Occipital lobe (tissue), 2 donors: ENCODE data around the gene SLC24A2. TPM values are rescaled to one million over a fixed set of nuclear protein-coding genes. Genes with fewer than 3 reads are reported as not detected.

Source experiments
- DNase-seq: peaks from one replicate; lab custom pipeline; 2025; lab: John Stamatoyannopoulos, UW
- total RNA-seq: library from RNA; depleted of rRNA; stranded (reverse); fragments of >200 nt; gene quantifications from one replicate; pipeline ENCODE4 v1.2.3, GENCODE V29; 2014

Gene SLC24A2
- total RNA-seq, 1 donor from 2014 or later = 10.8 TPM

GRCh38 chr9:19759066-19759465 is 29.8 kb downstream of the SLC24A2 start:
- no peak for DNase-seq

DNA sequence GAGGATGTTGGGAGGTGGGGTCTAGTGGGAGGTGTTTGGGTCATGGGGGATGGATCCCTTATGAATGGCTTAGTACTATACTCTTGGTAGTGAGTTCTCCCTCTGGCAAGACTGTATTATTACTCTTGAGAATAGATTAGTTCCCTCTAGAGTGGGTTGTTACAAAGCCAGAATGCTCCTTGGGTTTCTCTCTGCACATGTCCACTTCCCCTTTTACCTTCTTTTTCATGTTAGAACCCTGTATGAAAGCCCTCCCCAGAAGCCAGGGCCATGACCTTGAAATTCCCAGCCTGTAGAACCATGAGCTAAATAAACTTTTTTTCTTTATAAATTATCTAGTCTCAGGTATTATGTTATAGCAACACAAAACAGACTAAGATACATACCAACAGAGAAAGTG is 31.1 kb downstream of the SLC24A2 start:
- no peak for DNase-seq

DNA sequence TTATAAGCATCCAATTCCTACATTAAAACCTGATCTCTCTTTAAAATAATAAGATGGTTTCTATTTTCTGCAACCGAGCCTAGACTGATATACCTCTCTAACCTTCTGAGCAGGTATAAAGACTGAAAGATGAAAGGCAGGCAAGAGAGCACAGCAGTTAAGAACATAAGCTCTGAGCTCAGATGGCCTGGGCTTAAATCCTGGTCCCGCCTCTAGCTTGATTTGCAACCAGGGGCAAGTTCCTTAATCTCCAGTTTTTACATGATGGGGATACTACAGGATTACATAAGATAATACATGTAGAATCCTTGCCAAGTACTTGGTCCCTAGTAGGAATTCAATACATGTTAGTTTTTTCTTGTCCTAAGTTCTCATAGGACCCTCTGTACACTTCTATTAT is 33.9 kb downstream of the SLC24A2 start:
- no peak for DNase-seq

DNA sequence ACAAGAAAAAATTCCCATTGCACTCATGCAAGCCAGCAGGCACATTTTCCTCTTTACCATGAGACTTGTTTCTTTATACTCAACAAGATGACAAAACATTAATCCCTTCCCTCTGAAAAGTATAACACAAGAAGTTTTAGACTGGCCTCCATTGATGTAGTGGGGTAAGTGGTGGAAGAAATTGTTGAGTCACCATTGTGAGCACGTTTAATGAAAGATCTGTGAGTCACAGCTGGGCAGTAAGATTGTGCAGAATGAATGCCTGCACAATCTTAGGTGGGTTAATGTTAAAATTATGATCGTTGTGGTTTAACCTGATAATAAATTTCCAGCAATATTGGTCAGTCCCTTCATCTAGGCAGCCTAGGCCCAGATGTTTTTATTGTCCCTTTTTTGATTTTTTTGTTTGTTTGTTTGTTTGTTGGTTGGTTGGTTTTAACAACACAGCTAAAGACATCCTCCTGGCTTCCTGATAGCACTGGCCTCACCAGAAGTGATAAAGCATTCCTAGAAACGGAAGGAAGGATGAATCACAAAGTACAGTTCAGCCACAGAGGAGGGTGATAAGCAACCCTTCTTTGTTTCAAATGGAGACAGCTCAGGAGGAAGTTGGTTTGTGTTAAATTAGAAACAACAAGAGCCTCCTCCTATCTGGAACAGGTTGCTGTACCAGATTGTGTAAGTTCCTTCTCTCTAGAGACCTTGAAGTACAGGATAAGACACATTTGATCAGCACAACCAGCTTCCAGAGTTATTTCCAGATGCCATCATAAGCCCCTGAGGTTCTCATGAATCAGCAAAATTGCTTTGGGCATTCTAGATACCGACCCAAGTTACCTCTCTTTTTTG is 40.3 kb downstream of the SLC24A2 start:
- no peak for DNase-seq

GRCh38 chr9:19746223-19746622 is 42.6 kb downstream of the SLC24A2 start:
- DNase-seq = no peak

DNA sequence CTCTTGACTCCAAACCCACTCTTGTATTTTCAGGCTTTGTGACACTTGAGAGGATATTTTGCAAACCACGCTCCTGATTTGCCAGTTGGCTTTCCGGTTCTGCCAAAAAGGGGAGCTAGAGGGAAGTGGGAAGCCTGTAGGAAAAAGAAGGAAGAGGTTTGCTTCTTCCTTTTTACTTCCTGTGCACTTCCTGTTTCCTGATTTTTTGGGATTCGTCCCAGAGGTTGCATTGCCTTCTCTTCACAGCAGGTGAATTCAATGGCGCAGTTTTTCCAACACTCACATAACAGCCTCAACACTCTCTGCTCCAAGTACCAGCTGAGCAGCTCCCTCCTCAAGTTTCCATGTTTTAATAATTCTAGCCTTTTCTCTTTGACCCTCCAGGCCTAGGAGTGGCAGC is 47.7 kb downstream of the SLC24A2 start:
- no peak for DNase-seq
